CD4-positive, alpha-beta T cell treated with Interleukin-6 at 100 ng/mL for 8 hours (primary cell): ENCODE data around the gene CCDC85B.
"Not testable (repeated sequence)": the region's sequence is repeated elsewhere in the genome, so short reads cannot be mapped to it uniquely, and the experiment has no call there.

Experiments
- DNase-seq: peaks from one replicate; pipeline ENCODE4 v3.0.0-alpha.2; 2020; ENCODE audit warnings: mixed read lengths, low spot score

Gene CCDC85B

GRCh38 chr11:65887723-65888162, 2.7 kb upstream of the CCDC85B start:
- DNase-seq, result no peak

- peak; percentile 96 for DNase-seq
Observed at GRCh38 chr11:65888163-65888814, 2.2 kb upstream of the CCDC85B start, which contains the start of gene FIBP. FIBP (minus strand) TSS chr11:65888471; CDS start chr11:65888418, 53 bp downstream.

GRCh38 chr11:65891219-65892136, 1.0 kb downstream of the CCDC85B start:
- no peak for DNase-seq

GRCh38 chr11:65892137-65892540, 1.7 kb downstream of the CCDC85B start:
- DNase-seq, result not testable (repeated sequence)

GRCh38 chr11:65892661-65893317, 2.3 kb downstream of the CCDC85B start:
- no peak for DNase-seq

- peak; percentile 27 for DNase-seq
Observed at GRCh38 chr11:65894034-65894591, 3.6 kb downstream of the CCDC85B start.

- DNase-seq, result no peak
Observed at GRCh38 chr11:65895482-65895981, 5.1 kb downstream of the CCDC85B start.

GRCh38 chr11:65896034-65896999, 5.8 kb downstream of the CCDC85B start:
- DNase-seq, result no peak

- DNase-seq, result no peak
Observed at GRCh38 chr11:65897020-65897471, 6.6 kb downstream of the CCDC85B start.

- DNase-seq, result no peak
Observed at GRCh38 chr11:65898656-65899355, 8.3 kb downstream of the CCDC85B start.

- DNase-seq, result no peak
Observed at GRCh38 chr11:65899356-65900124, 9.1 kb downstream of the CCDC85B start.

GRCh38 chr11:65900125-65900898, 9.8 kb downstream of the CCDC85B start, which contains the start of gene FOSL1:
FOSL1 (minus strand) TSS chr11:65900388; CDS start chr11:65900339, 49 bp downstream.
- peak; percentile 91 for DNase-seq

GRCh38 chr11:65900899-65901180, 10.4 kb downstream of the CCDC85B start:
- DNase-seq, result no peak

GRCh38 chr11:65903068-65903481, 12.6 kb downstream of the CCDC85B start:
- DNase-seq, result no peak

- DNase-seq, result no peak
Observed at GRCh38 chr11:65903715-65904114, 13.2 kb downstream of the CCDC85B start.

GRCh38 chr11:65906602-65907001, 16.1 kb downstream of the CCDC85B start:
- no peak for DNase-seq

- DNase-seq, result no peak
Observed at GRCh38 chr11:65907878-65908277, 17.4 kb downstream of the CCDC85B start.
